GM12892 (cell line): ENCODE data around the gene RFX3.

Experiments
- DNase-seq: peaks from one replicate; pipeline ENCODE4 v3.0.0; 2011; ENCODE audit not compliant: insufficient read length
- FAIRE-seq: peaks from 2 replicates; lab custom pipeline; 2011; peaks lifted over from hg19 to GRCh38; lab: Jason Lieb, UNC
- POLR2A ChIP-seq: IDR thresholded peaks from 2 replicates; pipeline ENCODE4 v1.6.1; 2011; ENCODE audit warnings: low read depth, low read length, control low read depth
- POLR2AphosphoS5 ChIP-seq: IDR thresholded peaks from 2 replicates; pipeline ENCODE4 v1.6.1; 2011; ENCODE audit warnings: low read depth, low read length, control low read depth
- TAF1 ChIP-seq: IDR thresholded peaks from 2 replicates; pipeline ENCODE4 v1.6.1; 2011; ENCODE audit warnings: low read depth, mild to moderate bottlenecking, control low read depth, low read length, borderline replicate concordance

RFX3 gene

GRCh38 chr9:3299872-3300271 lies 225.9 kb downstream of the RFX3 start:
- peak; percentile 84 for FAIRE-seq
- no peak for TF ChIP-seq POLR2A
- TF ChIP-seq TAF1, result no peak
- no peak for TF ChIP-seq POLR2AphosphoS5
- peak; percentile 4 for DNase-seq

- FAIRE-seq, result no peak
- TF ChIP-seq TAF1 (no peak), POLR2A (no peak), POLR2AphosphoS5 (no peak)
- no peak for DNase-seq
Observed at GRCh38 chr9:3296536-3296935, 229.3 kb downstream of the RFX3 start.

GRCh38 chr9:3292311-3292710 lies 233.5 kb downstream of the RFX3 start:
- TF ChIP-seq POLR2AphosphoS5 (no peak), TAF1 (no peak), POLR2A (no peak)
- FAIRE-seq (no peak), DNase-seq (no peak)

GRCh38 chr9:3290231-3290840 lies 235.5 kb downstream of the RFX3 start:
- TF ChIP-seq POLR2A (no peak), POLR2AphosphoS5 (no peak), TAF1 (no peak)
- no peak for DNase-seq
- FAIRE-seq, result no peak

GRCh38 chr9:3288686-3289085 lies 237.1 kb downstream of the RFX3 start:
- FAIRE-seq, result no peak
- DNase-seq, result no peak
- TF ChIP-seq POLR2A (no peak), TAF1 (no peak), POLR2AphosphoS5 (no peak)

GRCh38 chr9:3285365-3286161 lies 240.2 kb downstream of the RFX3 start:
- DNase-seq (no peak), FAIRE-seq (no peak)
- TF ChIP-seq POLR2A, result no peak

- TF ChIP-seq TAF1 (no peak), POLR2AphosphoS5 (no peak), POLR2A (no peak)
- FAIRE-seq, result no peak
- DNase-seq, result no peak
Observed at GRCh38 chr9:3282365-3282764, 243.4 kb downstream of the RFX3 start.

- TF ChIP-seq POLR2A, result no peak
- no peak for TF ChIP-seq TAF1
- no peak for TF ChIP-seq POLR2AphosphoS5
- DNase-seq (no peak), FAIRE-seq (no peak)
Observed at GRCh38 chr9:3281399-3281798, 244.4 kb downstream of the RFX3 start.

- FAIRE-seq (no peak), DNase-seq (no peak)
- no peak for TF ChIP-seq POLR2AphosphoS5
- TF ChIP-seq TAF1, result no peak
- TF ChIP-seq POLR2A, result no peak
Observed at GRCh38 chr9:3277200-3277599, 248.6 kb downstream of the RFX3 start.

- FAIRE-seq, result no peak
- no peak for TF ChIP-seq POLR2A
- no peak for DNase-seq
Observed at GRCh38 chr9:3271581-3271980, 254.2 kb downstream of the RFX3 start.

- DNase-seq, result no peak
- FAIRE-seq, result no peak
- TF ChIP-seq TAF1 (no peak), POLR2A (no peak), POLR2AphosphoS5 (no peak)
Observed at GRCh38 chr9:3271157-3271556, 254.6 kb downstream of the RFX3 start.

GRCh38 chr9:3268223-3268622 lies 257.6 kb downstream of the RFX3 start:
- no peak for DNase-seq
- TF ChIP-seq TAF1, result no peak
- TF ChIP-seq POLR2AphosphoS5, result no peak
- no peak for TF ChIP-seq POLR2A
- no peak for FAIRE-seq

- DNase-seq (no peak), FAIRE-seq (no peak)
- TF ChIP-seq POLR2AphosphoS5 (no peak), TAF1 (no peak), POLR2A (no peak)
Observed at GRCh38 chr9:3263698-3264097, 262.1 kb downstream of the RFX3 start.
